Mesenchymal stem cell (in vitro differentiated cells and primary cell): ENCODE data around the gene RNF130.

Source experiments
- DNase-seq: peaks from one replicate; pipeline ENCODE4 v3.0.0-alpha.2; 2013
- H2AFZ ChIP-seq: one replicate; pipeline ENCODE4 v1.6.1; 2013; ENCODE audit warnings: low read depth, mild to moderate bottlenecking, control low read depth, inconsistent platforms, low read length, moderate library complexity
- H2AK5ac ChIP-seq: 2 replicates; pipeline ENCODE4 v1.6.1; 2013; ENCODE audit warnings: low read length, moderate library complexity, mild to moderate bottlenecking, inconsistent platforms; ENCODE audit not compliant: severe bottlenecking
- H2BK120ac ChIP-seq: one replicate; pipeline ENCODE4 v1.6.1; 2013; ENCODE audit warnings: low read depth, mild to moderate bottlenecking, inconsistent platforms, low read length, moderate library complexity
- H2BK12ac ChIP-seq, 2 experiments: one replicate each; pipeline ENCODE4 v1.6.1; 2013; ENCODE audit warnings: inconsistent platforms in 2 of 2, low read length in 2 of 2, mild to moderate bottlenecking in 2 of 2, moderate library complexity in 2 of 2, control low read depth in 1 of 2
- H2BK15ac ChIP-seq: one replicate; pipeline ENCODE4 v1.6.1; 2013; ENCODE audit warnings: mild to moderate bottlenecking, low read depth, inconsistent platforms; ENCODE audit not compliant: poor library complexity, severe bottlenecking
- H2BK5ac ChIP-seq: 2 replicates; pipeline ENCODE4 v1.6.1; 2013; ENCODE audit warnings: low read depth, mild to moderate bottlenecking, low read length, control low read depth, inconsistent platforms; ENCODE audit not compliant: poor library complexity, severe bottlenecking
- H3K14ac ChIP-seq, 2 experiments: one replicate each; pipeline ENCODE4 v1.6.1; 2013; ENCODE audit warnings: inconsistent platforms in 2 of 2, low read length in 2 of 2, control low read depth in 1 of 2, mild to moderate bottlenecking in 1 of 2, moderate library complexity in 1 of 2
- H3K18ac ChIP-seq, 2 experiments: one replicate each; pipeline ENCODE4 v1.6.1; 2013; ENCODE audit warnings: inconsistent platforms in 2 of 2, low read length in 2 of 2, control low read depth in 1 of 2, low read depth in 1 of 2, mild to moderate bottlenecking in 1 of 2
- H3K23ac ChIP-seq, 2 experiments: one replicate each; pipeline ENCODE4 v1.6.1; 2013; ENCODE audit warnings: inconsistent platforms in 2 of 2, low read length in 2 of 2, mild to moderate bottlenecking in 2 of 2, moderate library complexity in 2 of 2, control low read depth in 1 of 2
- H3K27ac ChIP-seq: 2 replicates; pipeline ENCODE4 v1.5.1; 2013; ENCODE audit warnings: mild to moderate bottlenecking, moderate library complexity, low read length, control low read depth, inconsistent platforms; ENCODE audit not compliant: poor library complexity, severe bottlenecking
- H3K27me3 ChIP-seq, 2 experiments: 2 replicates each; pipeline versions ENCODE4 v1.6.1 to v1.7.0; 2013; ENCODE audit warnings: low read length in 2 of 2, mild to moderate bottlenecking in 2 of 2, moderate library complexity in 2 of 2, control low read depth in 1 of 2, inconsistent platforms in 1 of 2; ENCODE audit not compliant: control insufficient read depth in 1 of 2, insufficient read depth in 1 of 2
- H3K36me3 ChIP-seq, 2 experiments: 2 replicates each; pipeline versions ENCODE4 v1.6.1 to v1.7.0; 2013; ENCODE audit warnings: low read length in 2 of 2, control low read depth in 1 of 2, inconsistent platforms in 1 of 2, low read depth in 1 of 2, mild to moderate bottlenecking in 1 of 2; ENCODE audit not compliant: insufficient read depth in 2 of 2, control insufficient read depth in 1 of 2
- H3K4ac ChIP-seq, 2 experiments: one replicate each; pipeline ENCODE4 v1.6.1; 2013; ENCODE audit warnings: inconsistent platforms in 2 of 2, low read length in 2 of 2, mild to moderate bottlenecking in 2 of 2, moderate library complexity in 2 of 2, control low read depth in 1 of 2, low read depth in 1 of 2
- H3K4me1 ChIP-seq: 2 replicates; pipeline ENCODE4 v1.6.1; 2013; ENCODE audit warnings: low read depth, low read length, control low read depth; ENCODE audit not compliant: control insufficient read depth, insufficient read depth
- H3K4me2 ChIP-seq: 2 replicates; pipeline ENCODE4 v1.6.1; 2013; ENCODE audit warnings: low read length, mild to moderate bottlenecking, inconsistent platforms; ENCODE audit not compliant: poor library complexity, severe bottlenecking
- H3K4me3 ChIP-seq, 2 experiments: 2 replicates each; pipeline versions ENCODE4 v1.5.1 to v1.7.0; 2013; ENCODE audit warnings: low read length in 2 of 2, mild to moderate bottlenecking in 2 of 2, control low read depth in 1 of 2, low read depth in 1 of 2; ENCODE audit not compliant: insufficient read depth in 1 of 2
- H3K79me1 ChIP-seq: replicated peaks from 2 replicates; pipeline ENCODE4 v1.6.1; 2013; ENCODE audit warnings: mild to moderate bottlenecking, control low read depth, low read length, inconsistent platforms; ENCODE audit not compliant: poor library complexity, severe bottlenecking
- H3K9ac ChIP-seq: 2 replicates; pipeline ENCODE4 v1.7.0; 2013; ENCODE audit warnings: mild to moderate bottlenecking, low read length, moderate library complexity
- H3K9me3 ChIP-seq: 2 replicates; pipeline ENCODE4 v1.7.0; 2013; ENCODE audit warnings: mild to moderate bottlenecking, low read length; ENCODE audit not compliant: control insufficient read depth
- H4K8ac ChIP-seq: one replicate; pipeline ENCODE4 v1.6.1; 2013; ENCODE audit warnings: inconsistent platforms, mild to moderate bottlenecking, low read length, moderate library complexity
- H4K91ac ChIP-seq: one replicate; pipeline ENCODE4 v1.6.1; 2013; ENCODE audit warnings: mild to moderate bottlenecking, low read length, inconsistent platforms
- WGBS: methylation state at CpG from one replicate; pipeline ENCODE4 v1.1.7; 2013; ENCODE audit warnings: mixed read lengths; 5-methylcytosine and 5-hydroxymethylcytosine counted together

The RNF130 gene

DNA sequence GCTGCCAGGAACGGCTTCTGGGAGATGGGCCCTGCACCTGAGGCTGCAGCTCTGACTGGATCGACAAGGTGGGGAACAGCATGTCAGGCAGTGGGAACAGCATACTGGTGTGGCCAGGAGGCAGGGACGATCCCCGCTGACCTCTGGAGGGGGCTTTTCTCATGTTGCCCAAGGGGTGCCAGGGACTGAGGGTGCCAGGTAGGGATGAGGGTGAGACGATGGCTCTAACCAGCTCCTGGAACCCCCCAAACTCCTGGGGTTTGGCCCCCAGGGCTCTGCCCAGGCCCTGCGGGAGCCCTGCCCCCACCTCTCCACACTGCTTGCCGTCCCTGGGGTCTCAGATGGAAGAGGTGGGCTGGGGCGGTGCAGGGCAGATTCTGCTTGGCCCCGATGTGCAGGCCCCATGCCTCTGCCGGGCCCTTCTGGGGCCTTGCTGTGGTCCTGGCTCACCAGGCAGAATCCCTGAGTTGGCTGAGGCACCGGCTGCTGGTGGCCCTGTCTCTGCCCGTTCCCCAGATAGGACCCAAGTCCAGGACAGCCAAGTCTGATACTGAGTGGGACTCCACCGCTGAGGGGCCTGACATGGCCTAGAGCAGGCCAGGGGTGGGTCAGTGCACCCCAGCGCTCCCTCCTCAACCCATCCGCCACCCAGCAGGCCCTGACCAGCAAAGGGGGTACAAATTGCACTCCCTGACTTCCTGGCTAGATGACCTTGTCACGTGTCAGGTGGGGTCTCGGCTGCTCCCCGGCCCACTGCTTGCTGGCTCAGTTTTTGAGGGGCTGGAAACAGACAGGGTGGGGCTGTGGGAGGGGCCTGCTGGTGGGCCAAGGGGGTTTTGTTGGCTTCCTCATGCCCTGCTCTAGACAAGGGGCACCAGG, 28.4 kb upstream of the RNF130 start:
- Histone ChIP-seq H3K27ac (no peak overlapping the region), H2BK120ac (no peak overlapping the region), H3K79me1 (no peaks in the 10 kb centered on the region), H3K4me3 (no peak overlapping the region), H3K9ac (no peak overlapping the region), H3K4ac (no peak overlapping the region), H2AFZ (no peak overlapping the region), H3K27me3 (peaks cover 0 to 16% of the 10 kb centered on the region in 2 experiments), H3K14ac (no peak overlapping the region), H3K9me3 (peaks cover 4% of the 10 kb centered on the region), H3K18ac (no peak overlapping the region), H3K4me1 (no peaks in the 10 kb centered on the region), H2BK12ac (no peak overlapping the region), H4K91ac (no peak overlapping the region), H2BK15ac (no peak overlapping the region), H3K23ac (no peak overlapping the region), H3K4me2 (no peak overlapping the region), H2BK5ac (no peak overlapping the region), H2AK5ac (no peak overlapping the region), H4K8ac (no peak overlapping the region), H3K36me3 (peaks cover 0 to 4% of the 10 kb centered on the region in 2 experiments)
- 86% methylated on average over 15 of the region's 18 CpGs for WGBS
- no peak for DNase-seq

DNA sequence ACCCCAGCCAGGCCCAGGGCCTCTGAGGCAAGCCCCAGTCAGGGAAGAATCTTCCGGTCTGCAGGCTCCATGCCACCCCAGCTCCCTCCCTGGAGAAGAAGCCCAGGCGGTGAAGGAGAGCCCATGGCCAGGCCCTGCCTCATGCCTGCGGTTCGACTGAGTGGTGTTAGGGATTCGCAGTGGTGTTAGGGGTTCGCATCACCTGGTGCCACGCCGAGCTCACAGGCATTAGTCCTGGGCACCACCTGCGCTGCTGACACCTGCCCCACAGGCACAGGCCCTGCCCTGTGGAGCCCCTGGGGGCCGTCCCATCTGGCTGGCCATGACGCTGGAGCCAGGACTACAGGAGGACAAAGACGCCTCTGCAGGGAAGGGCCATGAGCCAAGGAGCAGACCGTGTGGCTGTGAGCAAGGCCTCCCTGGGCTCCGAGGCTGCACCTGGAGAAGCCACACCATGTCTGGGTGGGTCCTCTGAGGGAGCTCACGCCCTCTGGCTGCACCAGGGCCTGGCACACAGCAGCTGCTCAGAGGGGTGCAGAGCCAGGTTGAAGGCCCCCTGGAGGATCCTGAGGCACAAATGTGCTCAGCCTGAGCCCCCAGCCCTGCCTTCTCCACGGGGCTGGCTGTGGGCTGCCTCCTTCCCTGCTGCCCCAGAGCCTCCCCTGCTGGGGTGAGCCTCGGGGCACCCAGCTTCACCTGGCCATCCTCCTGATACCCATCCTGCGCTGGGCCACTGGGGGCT, 27.6 kb upstream of the RNF130 start:
- Histone ChIP-seq H2AFZ (no peak overlapping the region), H3K23ac (no peak overlapping the region), H3K18ac (no peak overlapping the region), H2AK5ac (no peak overlapping the region), H3K14ac (no peak overlapping the region), H2BK12ac (no peak overlapping the region), H4K91ac (no peak overlapping the region), H2BK120ac (no peak overlapping the region), H3K79me1 (no peaks in the 10 kb centered on the region), H3K9me3 (peaks cover 4% of the 10 kb centered on the region), H3K4ac (no peak overlapping the region), H3K4me1 (no peaks in the 10 kb centered on the region), H2BK5ac (no peak overlapping the region), H2BK15ac (no peak overlapping the region), H3K4me3 (no peak overlapping the region), H3K36me3 (peaks cover 0 to 4% of the 10 kb centered on the region in 2 experiments), H3K27ac (no peak overlapping the region), H4K8ac (no peak overlapping the region), H3K4me2 (no peak overlapping the region), H3K9ac (no peak overlapping the region), H3K27me3 (peaks cover 0 to 17% of the 10 kb centered on the region in 2 experiments)
- WGBS = 81% methylated on average over 18 of the region's 18 CpGs
- DNase-seq = no peak

DNA sequence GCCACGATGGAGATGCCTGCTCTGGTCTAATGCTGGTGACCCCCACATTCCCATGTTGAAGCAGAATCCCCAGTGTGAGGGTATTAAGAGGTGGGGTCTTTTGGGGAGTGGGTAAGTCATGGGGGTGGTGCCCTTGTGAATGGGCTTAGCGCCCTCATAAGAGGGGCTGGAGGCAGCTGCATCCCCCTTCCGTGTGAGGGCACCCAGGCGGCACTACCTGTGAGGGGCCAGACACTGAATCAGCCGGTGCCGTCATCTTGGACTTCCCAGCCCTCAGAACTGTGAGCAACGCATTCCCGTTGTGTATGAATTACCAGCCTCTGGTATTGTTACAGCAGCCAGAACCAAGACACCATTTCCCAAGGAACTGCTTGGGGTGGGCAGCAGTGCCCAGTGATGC, 27.0 kb upstream of the RNF130 start:
- Histone ChIP-seq H3K9ac (no peak overlapping the region), H2BK12ac (no peak overlapping the region), H3K79me1 (no peaks in the 10 kb centered on the region), H2BK15ac (no peak overlapping the region), H3K27me3 (peaks cover 0 to 17% of the 10 kb centered on the region in 2 experiments), H3K9me3 (peaks cover 3% of the 10 kb centered on the region), H3K4me1 (no peaks in the 10 kb centered on the region), H3K4me3 (no peak overlapping the region), H2BK120ac (no peak overlapping the region), H3K23ac (no peak overlapping the region), H3K4me2 (no peak overlapping the region), H4K91ac (no peak overlapping the region), H3K36me3 (peaks cover 0 to 4% of the 10 kb centered on the region in 2 experiments), H4K8ac (no peak overlapping the region), H2AK5ac (no peak overlapping the region), H3K27ac (no peak overlapping the region), H3K14ac (no peak overlapping the region), H2BK5ac (no peak overlapping the region), H3K18ac (no peak overlapping the region), H2AFZ (no peak overlapping the region), H3K4ac (no peak overlapping the region)
- WGBS = 84% methylated on average over 8 of the region's 8 CpGs
- no peak for DNase-seq

DNA sequence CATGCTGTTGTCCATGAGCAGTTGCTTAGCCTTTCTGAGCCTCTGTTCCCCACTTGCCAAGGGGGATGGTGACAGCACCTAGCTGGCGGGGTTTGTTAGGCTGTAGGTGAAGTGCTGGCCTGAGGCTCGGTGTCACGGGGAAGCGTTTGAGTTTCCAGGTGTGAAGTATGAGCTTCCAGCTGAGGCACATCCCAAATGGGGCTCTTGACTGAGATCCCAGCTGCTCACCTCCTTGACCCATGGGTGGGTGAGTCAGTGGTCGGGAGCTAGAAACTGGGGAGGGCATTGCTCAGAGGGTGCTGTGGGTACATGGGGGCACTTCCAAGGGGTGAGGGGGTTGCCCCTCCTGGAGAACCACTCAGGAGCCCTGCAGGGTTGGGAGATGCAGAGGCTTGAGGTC, 26.4 kb upstream of the RNF130 start:
- H3K9ac ChIP-seq = no peak overlapping the region
- no peak overlapping the region for H2BK5ac ChIP-seq
- H2BK15ac ChIP-seq = no peak overlapping the region
- H2BK120ac ChIP-seq = no peak overlapping the region
- H3K27ac ChIP-seq = no peak overlapping the region
- H4K8ac ChIP-seq = no peak overlapping the region
- H3K4me2 ChIP-seq = no peak overlapping the region
- H3K79me1 ChIP-seq = no peaks in the 10 kb centered on the region
- no peaks in the 10 kb centered on the region for H3K4me1 ChIP-seq
- WGBS = 93% methylated on average over 5 of the region's 5 CpGs
- H4K91ac ChIP-seq = no peak overlapping the region
- H2AK5ac ChIP-seq = no peak overlapping the region
- DNase-seq = no peak
- H3K18ac ChIP-seq = no peak overlapping the region
- H3K4me3 ChIP-seq = no peak overlapping the region
- H2BK12ac ChIP-seq = no peak overlapping the region
- no peak overlapping the region for H3K23ac ChIP-seq
- H3K27me3 ChIP-seq = peaks cover 0 to 17% of the 10 kb centered on the region in 2 experiments
- H3K9me3 ChIP-seq = no peaks in the 10 kb centered on the region
- peaks cover 0 to 4% of the 10 kb centered on the region in 2 experiments for H3K36me3 ChIP-seq
- no peak overlapping the region for H2AFZ ChIP-seq
- no peak overlapping the region for H3K4ac ChIP-seq
- no peak overlapping the region for H3K14ac ChIP-seq
